Epithelial cell of esophagus (primary cell): Measurements from ENCODE around the gene TMTC2.

Source experiments
- DNase-seq: peaks from one replicate; pipeline ENCODE4 v3.0.0; 2010; ENCODE audit warnings: low read depth
- H3K4me3 ChIP-seq: 2 replicates; pipeline ENCODE4 v1.5.1; 2011; ENCODE audit warnings: mild to moderate bottlenecking, low read length, control low read depth
- CTCF ChIP-seq: IDR thresholded peaks from 2 replicates; pipeline ENCODE4 v1.5.1; 2011; ENCODE audit warnings: low read depth, mild to moderate bottlenecking, low read length, control low read depth, inconsistent platforms; ENCODE audit not compliant: insufficient read depth; ENCODE audit errors: missing control alignments

The TMTC2 gene

GRCh38 chr12:83042441-83043200, 355.9 kb downstream of the TMTC2 start:
- TF ChIP-seq CTCF: no peak
- no peak for DNase-seq

GRCh38 chr12:83044736-83045135, 358.0 kb downstream of the TMTC2 start:
- DNase-seq: no peak
- H3K4me3 ChIP-seq: no peak overlapping the region
- no peak for TF ChIP-seq CTCF

More at GRCh38 chr12:83042441-83043200, 355.9 kb downstream of the TMTC2 start:
- no peak overlapping the region for H3K4me3 ChIP-seq

GRCh38 chr12:83046019-83046418, 359.3 kb downstream of the TMTC2 start:
- DNase-seq: no peak
- TF ChIP-seq CTCF: no peak
- H3K4me3 ChIP-seq: no peak overlapping the region

- DNase-seq: no peak
- H3K4me3 ChIP-seq: no peak overlapping the region
- TF ChIP-seq CTCF: no peak
These were observed 362.6 kb downstream of the TMTC2 start for GRCh38 chr12:83049306-83049705.

DNA sequence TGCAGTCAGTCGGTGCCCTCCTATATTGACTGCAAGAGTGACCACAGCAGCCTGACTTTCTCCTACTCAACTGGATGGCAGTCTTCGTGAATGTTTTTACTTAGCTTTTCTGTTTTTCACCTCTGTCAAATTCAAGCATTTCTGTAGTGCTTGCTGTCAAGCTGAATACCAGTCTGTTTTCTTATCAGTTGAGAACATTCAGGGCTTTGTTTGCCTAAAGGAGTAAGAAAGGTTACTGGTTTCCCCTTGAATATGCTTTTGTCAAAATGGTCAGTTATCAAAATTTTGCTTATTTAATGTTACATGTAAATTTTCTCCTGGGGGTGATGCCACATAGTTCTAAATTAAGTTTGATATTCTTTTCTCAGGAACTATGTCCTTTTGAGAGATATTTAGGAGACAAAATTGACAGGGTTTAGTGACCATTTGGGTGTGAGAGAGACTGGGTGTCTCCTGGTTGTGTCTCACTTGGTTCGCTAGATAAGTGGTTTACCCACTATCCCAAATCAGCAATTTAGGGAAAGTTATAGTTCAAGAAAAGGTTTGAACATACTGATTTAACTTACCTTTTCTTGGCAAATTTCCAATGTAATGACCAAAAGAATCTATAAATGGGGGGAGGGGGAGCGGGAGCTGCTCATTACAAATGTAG, 366.3 kb downstream of the TMTC2 start:
- TF ChIP-seq CTCF: no peak
- no peak overlapping the region for H3K4me3 ChIP-seq
- DNase-seq: no peak

DNA sequence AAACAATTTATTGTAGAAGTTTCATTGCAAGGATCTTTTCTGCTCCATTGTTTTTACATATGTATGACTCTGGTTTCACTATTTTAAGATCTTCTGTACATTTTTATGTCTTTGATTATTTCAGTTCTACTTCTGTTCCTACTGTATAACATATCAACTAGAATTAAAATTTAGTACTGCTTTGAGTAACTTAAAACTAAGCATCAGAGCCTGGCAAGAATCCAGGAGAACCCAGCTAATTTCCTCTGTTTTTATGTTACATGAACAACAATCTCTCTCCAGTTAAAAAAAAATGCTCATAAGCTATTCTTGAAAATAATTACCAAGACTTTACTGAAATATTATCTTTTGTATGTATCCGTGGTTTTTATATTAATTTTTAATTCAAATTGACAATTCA, 370.7 kb downstream of the TMTC2 start:
- TF ChIP-seq CTCF: no peak
- no peak for DNase-seq
- no peak overlapping the region for H3K4me3 ChIP-seq
